Gastrocnemius medialis (tissue), 4 donors: ENCODE data around the gene IFT81.

Experiments
- POLR2A ChIP-seq, 2 donors: fragments of 450-650 bp; IDR thresholded peaks; one replicate each; pipeline ENCODE4 v1.6.1; 2017; ENCODE audit warnings: antibody characterized with exemption in 2 of 2, mild to moderate bottlenecking in 2 of 2, moderate library complexity in 2 of 2
- TF ChIP-seq, protein P1 (sequence below), 5 experiments: fragments of 450-650 bp in 3 of 5; fragments of 200-600 bp in 2 of 5; sonication (generic) in 2 of 5; IDR thresholded peaks in 4 of 5; conservative IDR thresholded peaks in 1 of 5; 1 replicate in 4 of 5; 2 replicates in 1 of 5; pipeline ENCODE4 v1.5.1; 2016 to 2019; ENCODE audit warnings: antibody characterized with exemption in 5 of 5, mild to moderate bottlenecking in 3 of 5, moderate library complexity in 3 of 5

DNA sequence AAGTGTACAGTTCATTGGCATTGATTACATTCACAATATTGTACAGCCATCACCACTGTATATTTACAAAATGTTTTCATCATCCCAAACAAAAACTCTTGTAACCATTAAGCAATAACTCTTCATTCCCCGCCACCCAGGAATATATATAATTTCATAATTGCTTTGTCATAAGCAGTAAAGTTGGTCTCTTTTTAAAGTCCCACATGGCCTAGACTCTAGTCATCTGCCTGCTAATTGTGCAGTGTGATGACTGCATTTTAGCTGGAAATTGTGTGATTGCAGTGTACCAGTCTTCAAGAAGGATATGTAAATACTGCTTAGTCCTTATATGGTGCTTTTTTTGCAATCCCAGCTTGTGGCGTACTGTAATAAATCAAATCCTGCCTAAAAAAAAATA lies 81.8 kb downstream of the IFT81 start:
- TF ChIP-seq, protein P1, sequence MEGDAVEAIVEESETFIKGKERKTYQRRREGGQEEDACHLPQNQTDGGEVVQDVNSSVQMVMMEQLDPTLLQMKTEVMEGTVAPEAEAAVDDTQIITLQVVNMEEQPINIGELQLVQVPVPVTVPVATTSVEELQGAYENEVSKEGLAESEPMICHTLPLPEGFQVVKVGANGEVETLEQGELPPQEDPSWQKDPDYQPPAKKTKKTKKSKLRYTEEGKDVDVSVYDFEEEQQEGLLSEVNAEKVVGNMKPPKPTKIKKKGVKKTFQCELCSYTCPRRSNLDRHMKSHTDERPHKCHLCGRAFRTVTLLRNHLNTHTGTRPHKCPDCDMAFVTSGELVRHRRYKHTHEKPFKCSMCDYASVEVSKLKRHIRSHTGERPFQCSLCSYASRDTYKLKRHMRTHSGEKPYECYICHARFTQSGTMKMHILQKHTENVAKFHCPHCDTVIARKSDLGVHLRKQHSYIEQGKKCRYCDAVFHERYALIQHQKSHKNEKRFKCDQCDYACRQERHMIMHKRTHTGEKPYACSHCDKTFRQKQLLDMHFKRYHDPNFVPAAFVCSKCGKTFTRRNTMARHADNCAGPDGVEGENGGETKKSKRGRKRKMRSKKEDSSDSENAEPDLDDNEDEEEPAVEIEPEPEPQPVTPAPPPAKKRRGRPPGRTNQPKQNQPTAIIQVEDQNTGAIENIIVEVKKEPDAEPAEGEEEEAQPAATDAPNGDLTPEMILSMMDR (IDR thresholded peaks at IDR 0.05 in 4 of 5, conservative IDR thresholded peaks at IDR 0.05 in 1 of 5): no peak
- no peak for TF ChIP-seq POLR2A (IDR thresholded peaks at IDR 0.05)
